ENCODE data around the gene COL2A1. TPM values are rescaled to one million over a fixed set of nuclear protein-coding genes. Genes with fewer than 3 reads are reported as not detected.

COL2A1 gene
- total RNA-seq, 4 donors from 2014 or later = 0.12 to 0.56 TPM; not detected in 2

DNA sequence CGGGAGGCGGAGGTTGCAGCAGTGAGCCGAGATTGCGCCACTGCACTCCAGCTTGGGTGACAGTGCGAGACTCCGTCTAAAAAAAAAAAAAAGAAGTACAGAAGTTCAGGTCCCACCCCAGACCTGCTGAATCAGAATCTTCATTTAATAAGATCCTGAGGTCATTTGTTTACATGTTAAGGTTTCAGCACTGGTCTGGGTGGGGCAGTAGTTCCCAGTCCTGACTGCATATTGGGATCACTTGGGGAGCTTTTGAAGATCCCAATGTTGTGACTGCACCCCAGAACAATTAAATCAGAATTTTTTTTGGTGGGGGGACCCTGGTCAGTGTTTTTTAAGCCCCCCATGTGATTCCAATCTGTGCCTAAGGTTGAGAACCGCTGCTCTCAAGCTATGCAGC, 11.7 kb upstream of the COL2A1 start:
- ATAC-seq (ENCODE audit: low FRiP score) (no peak), DNase-seq (ENCODE audit: low spot score) (no peak)
- TF ChIP-seq, protein P1, sequence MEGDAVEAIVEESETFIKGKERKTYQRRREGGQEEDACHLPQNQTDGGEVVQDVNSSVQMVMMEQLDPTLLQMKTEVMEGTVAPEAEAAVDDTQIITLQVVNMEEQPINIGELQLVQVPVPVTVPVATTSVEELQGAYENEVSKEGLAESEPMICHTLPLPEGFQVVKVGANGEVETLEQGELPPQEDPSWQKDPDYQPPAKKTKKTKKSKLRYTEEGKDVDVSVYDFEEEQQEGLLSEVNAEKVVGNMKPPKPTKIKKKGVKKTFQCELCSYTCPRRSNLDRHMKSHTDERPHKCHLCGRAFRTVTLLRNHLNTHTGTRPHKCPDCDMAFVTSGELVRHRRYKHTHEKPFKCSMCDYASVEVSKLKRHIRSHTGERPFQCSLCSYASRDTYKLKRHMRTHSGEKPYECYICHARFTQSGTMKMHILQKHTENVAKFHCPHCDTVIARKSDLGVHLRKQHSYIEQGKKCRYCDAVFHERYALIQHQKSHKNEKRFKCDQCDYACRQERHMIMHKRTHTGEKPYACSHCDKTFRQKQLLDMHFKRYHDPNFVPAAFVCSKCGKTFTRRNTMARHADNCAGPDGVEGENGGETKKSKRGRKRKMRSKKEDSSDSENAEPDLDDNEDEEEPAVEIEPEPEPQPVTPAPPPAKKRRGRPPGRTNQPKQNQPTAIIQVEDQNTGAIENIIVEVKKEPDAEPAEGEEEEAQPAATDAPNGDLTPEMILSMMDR (IDR thresholded peaks at IDR 0.05) = no peak

DNA sequence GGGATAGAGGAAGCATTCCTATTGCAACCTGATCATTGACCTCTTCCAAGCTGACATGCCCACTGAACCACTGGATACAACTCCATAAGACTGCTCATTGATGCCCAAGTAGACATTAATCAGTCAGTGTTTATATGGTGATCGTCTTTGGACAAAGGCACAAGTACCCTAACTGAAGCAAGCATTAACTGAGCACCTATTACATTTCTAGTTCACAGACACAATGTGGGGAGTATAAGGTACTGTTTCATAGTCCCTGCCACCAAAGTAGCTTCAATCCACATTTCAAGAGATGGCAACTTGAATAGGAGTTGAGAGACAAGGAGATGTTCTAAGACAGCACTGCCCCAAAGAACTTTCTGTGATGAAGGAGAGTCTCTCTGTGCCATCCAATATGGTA, 10.9 kb upstream of the COL2A1 start:
- no peak for ATAC-seq (ENCODE audit: low FRiP score)
- DNase-seq (ENCODE audit: low spot score) = no peak
- TF ChIP-seq, protein P1 (IDR thresholded peaks at IDR 0.05) = no peak

- TF ChIP-seq, protein P1 (IDR thresholded peaks at IDR 0.05) = no peak
- no peak for ATAC-seq (ENCODE audit: low FRiP score)
- DNase-seq (ENCODE audit: low spot score) = no peak
Measured at GRCh38 chr12:48013287-48013686, 9.0 kb upstream of the COL2A1 start.

DNA sequence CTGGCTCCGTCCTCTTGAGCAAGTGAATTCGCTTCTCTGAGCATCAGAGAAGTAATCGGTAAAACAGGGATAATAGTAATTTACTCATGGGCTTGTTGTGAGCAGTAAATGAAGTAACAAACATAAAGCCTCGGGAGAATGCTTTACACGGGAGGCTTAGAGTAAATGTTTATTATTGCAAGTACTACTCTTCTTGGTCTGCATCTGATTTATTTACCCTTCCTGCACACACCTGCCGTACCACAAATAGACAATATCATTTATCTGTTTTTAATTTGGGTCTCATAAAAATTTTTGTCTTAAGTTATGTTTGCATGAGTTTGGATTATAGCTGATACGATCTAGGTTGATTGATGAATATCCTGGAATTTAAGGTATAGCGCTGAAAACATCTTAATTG, 7.8 kb upstream of the COL2A1 start:
- ATAC-seq (ENCODE audit: low FRiP score) = no peak
- no peak for DNase-seq (ENCODE audit: low spot score)
- TF ChIP-seq, protein P1 (IDR thresholded peaks at IDR 0.05) = no peak

DNA sequence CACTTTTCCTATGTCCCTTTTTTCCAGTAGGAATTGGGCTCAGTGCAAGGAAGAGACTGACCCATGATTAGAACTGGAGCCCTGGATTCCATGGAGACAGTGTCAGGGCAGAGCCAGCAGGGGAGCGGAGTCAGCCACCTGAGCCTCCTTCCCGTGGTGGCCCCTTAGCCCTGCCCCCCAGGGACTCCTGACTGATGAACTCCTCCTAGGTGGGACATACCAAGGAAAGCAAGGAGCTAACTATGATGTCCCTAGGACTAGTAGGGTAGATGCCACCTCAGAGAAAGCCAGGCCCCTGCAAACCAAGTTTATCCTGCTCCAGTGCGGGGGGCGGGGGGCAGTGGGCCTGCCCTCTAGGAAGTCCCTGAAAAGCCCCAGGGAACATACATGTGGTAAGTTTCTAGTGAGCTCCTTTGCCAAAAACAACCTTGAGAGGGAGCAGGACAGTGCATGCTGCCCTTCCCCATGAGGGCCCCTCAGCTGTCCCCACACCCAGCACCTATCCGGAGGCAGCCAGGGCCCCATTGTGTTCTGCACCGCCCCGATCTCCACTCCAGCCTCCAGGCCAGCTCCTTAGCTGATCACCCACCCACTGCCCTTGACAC, 6.2 kb upstream of the COL2A1 start:
- TF ChIP-seq, protein P1 (IDR thresholded peaks at IDR 0.05) = no peak
- ATAC-seq (ENCODE audit: low FRiP score) = no peak

DNA sequence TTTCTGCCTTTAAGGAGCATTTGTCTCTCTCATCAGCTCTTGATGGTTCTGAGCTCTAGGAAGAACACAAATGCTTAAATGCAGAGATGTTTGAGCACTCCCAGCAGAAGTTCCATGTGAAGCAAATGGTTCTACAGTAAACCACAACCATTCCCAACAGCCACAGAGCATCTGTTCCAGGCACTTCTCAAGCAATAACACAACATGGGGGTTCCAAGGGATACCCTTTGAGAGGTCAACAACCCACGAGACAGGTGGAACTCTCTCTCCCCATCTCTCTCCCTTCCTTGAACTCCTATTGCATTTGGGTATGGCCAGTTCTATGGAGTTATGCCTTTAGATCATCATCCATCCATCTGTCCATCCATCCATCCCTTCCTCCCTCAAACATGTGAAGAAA, 5.2 kb upstream of the COL2A1 start:
- DNase-seq (ENCODE audit: low spot score) (no peak), ATAC-seq (ENCODE audit: low FRiP score) (no peak)
- TF ChIP-seq, protein P1 (IDR thresholded peaks at IDR 0.05) = no peak

More for the DNA sequence above, 6.2 kb upstream of the COL2A1 start:
- DNase-seq (ENCODE audit: low spot score) = no peak

DNA sequence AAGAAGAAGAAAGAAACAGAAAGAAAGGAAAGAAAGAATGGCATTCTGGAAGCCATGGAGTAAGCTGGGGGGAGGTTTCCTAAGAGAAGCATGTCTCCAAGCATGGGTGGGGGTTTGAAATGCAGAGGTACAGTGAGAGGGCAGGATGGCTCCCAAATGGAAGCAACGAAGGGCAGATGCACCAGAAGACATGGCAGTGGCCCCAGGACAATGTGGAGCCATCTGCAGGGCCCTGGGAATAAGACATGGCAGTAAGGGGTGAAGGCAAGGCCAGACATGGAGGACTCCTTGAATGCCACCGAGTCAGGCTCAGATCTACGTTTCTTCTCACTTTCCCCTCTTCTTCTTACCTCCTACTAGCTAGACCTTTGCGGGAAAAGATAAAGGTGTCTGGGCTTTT, 4.7 kb upstream of the COL2A1 start:
- DNase-seq (ENCODE audit: low spot score) = no peak
- ATAC-seq (ENCODE audit: low FRiP score) = no peak
- TF ChIP-seq, protein P1 (IDR thresholded peaks at IDR 0.05) = no peak

Measured in omental fat pad (tissue), 4 donors.